ENCODE data around the gene CLPSL2.

GRCh38 chr6:35823601-35824000 lies 47.2 kb downstream of the CLPSL2 start:
- TF ChIP-seq CTCF (IDR thresholded peaks at IDR 0.05; ENCODE audit: borderline replicate concordance, extremely low read depth, low read length, poor library complexity, severe bottlenecking) (no peak), EZH2 (IDR thresholded peaks at IDR 0.05; ENCODE audit: borderline replicate concordance, low read depth, low read length, severe bottlenecking) (no peak)

Measured in DND-41 (cell line).